ENCODE measurements around the gene TSR1.

- TF ChIP-seq CTCF (IDR thresholded peaks at IDR 0.05; ENCODE audit: borderline replicate concordance, extremely low read depth, low read length, poor library complexity, severe bottlenecking) (no peak), EZH2 (IDR thresholded peaks at IDR 0.05; ENCODE audit: borderline replicate concordance, low read depth, low read length, severe bottlenecking) (no peak)
Observed at GRCh38 chr17:2338315-2338657, 2.0 kb upstream of the TSR1 start.

Data from DND-41 (cell line).